Activated naive CD4-positive, alpha-beta T cell treated with anti-CD3 and anti-CD28 coated beads for 36 hours (primary cell): ENCODE data around the gene TPP1. TPM values are rescaled to one million over a fixed set of nuclear protein-coding genes. Genes with fewer than 3 reads are reported as not detected.
A peak's percentile ranks its signal among the peaks of the same experiment; 100 is the strongest.

ENCODE experiments used
- CTCF ChIA-PET: fragments of 350-600 bp; sonication (Branson Sonifier 250); formaldehyde crosslinking; loops from one replicate; lab custom pipeline; 2021; ENCODE audit warnings: antibody characterized with exemption; lab: Charles Lee
- DNase-seq: peaks from one replicate; pipeline ENCODE4 v3.0.0-alpha.2; 2020
- H3K27ac Mint-ChIP-seq: one replicate; pipeline ENCODE4 v1.8.0; 2021; ENCODE audit warnings: mild to moderate bottlenecking, mixed read lengths
- H3K27me3 Mint-ChIP-seq: one replicate; pipeline ENCODE4 v1.8.0; 2021; ENCODE audit warnings: low read depth, mixed read lengths
- H3K36me3 Mint-ChIP-seq: one replicate; pipeline ENCODE4 v1.8.0; 2021; ENCODE audit warnings: low read depth, mixed read lengths
- H3K4me1 Mint-ChIP-seq: one replicate; pipeline ENCODE4 v1.8.0; 2021; ENCODE audit warnings: low read depth, mixed read lengths
- H3K4me3 Mint-ChIP-seq: one replicate; pipeline ENCODE4 v1.8.0; 2021; ENCODE audit warnings: mild to moderate bottlenecking, moderate library complexity, mixed read lengths
- H3K9me3 Mint-ChIP-seq: one replicate; pipeline ENCODE4 v1.8.0; 2021; ENCODE audit warnings: mixed read lengths
- intact Hi-C: fragments of 100-400 bp; cut with micrococcal nuclease; formaldehyde crosslinking; loops from one replicate; pipeline ENCODE4 v1.15.1; 2023
- total RNA-seq, 2 experiments: library from RNA; stranded (reverse); gene quantifications; one replicate each; pipeline ENCODE4 v1.2.3, GENCODE V29; 2021

The TPP1 gene
- total RNA-seq = 10 to 100 TPM; 25.7 to 28.5 TPM

- Mint-ChIP-seq H3K9me3 (no peaks in the 10 kb centered on the region), H3K27ac (no peak within 1 kb of the TSS), H3K36me3 (peaks cover 5% of the 10 kb centered on the region), H3K4me1 (peaks cover 3% of the 10 kb centered on the region), H3K27me3 (no peaks in the 10 kb centered on the region), H3K4me3 (no peak within 1 kb of the TSS)
- CTCF ChIA-PET = interaction anchor here (0.6 to 3.0 kb wide), 13 partner anchors 9 to 137 kb away, joined by 3 to 22 read pairs (median 4); partner anchors contain the start of genes ILK, MRPL17 and RRP8
- DNase-seq = peak; percentile 94
- intact Hi-C loops = loop anchor here (1.0 to 2.0 kb wide), 7 partner anchors 8 to 229 kb away; partner anchors contain the start of genes ARFIP2, MRPL17, SMPD1 and TIMM10B
These were observed at the start of gene TPP1 for GRCh38 chr11:6619004-6619745. TPP1 (minus strand) TSS chr11:6619422; CDS start chr11:6619400, 22 bp downstream.

GRCh38 chr11:6667733-6668374 is 48.6 kb upstream of the TPP1 start:
- no peak overlapping the region for H3K4me3 Mint-ChIP-seq
- no peaks in the 10 kb centered on the region for H3K27me3 Mint-ChIP-seq
- DNase-seq = peak; percentile 59
- CTCF ChIA-PET = interaction anchor here (0.6 to 2.5 kb wide), 18 partner anchors 9 to 168 kb away, joined by 3 to 14 read pairs (median 4); partner anchors contain the start of genes ILK, MRPL17 and TAF10
- intact Hi-C loops = loop anchor here (1.0 to 2.0 kb wide), 3 partner anchors 15 to 64 kb away; partner anchors contain the start of genes MRPL17 and TPP1
- peak overlapping the region; percentile 28 for H3K27ac Mint-ChIP-seq
- H3K36me3 Mint-ChIP-seq = no peaks in the 10 kb centered on the region
- peaks cover 63% of the 10 kb centered on the region for H3K4me1 Mint-ChIP-seq
- H3K9me3 Mint-ChIP-seq = no peaks in the 10 kb centered on the region

- intact Hi-C loops = loop anchor here (1.0 to 2.0 kb wide), 2 partner anchors 16 to 47 kb away; partner anchors contain the start of genes MRPL17 and TPP1
These were observed 47.3 kb upstream of the TPP1 start for GRCh38 chr11:6666302-6667183.

GRCh38 chr11:6664551-6664950 is 45.3 kb upstream of the TPP1 start:
- no peaks in the 10 kb centered on the region for H3K36me3 Mint-ChIP-seq
- H3K27ac Mint-ChIP-seq = no peak overlapping the region
- CTCF ChIA-PET = interaction anchor here (1.2 kb wide), 2 partner anchors 10 to 19 kb away, joined by 3 read pairs; partner anchors contain the start of gene MRPL17
- no peaks in the 10 kb centered on the region for H3K9me3 Mint-ChIP-seq
- H3K27me3 Mint-ChIP-seq = no peaks in the 10 kb centered on the region
- intact Hi-C loops = no loop called here
- H3K4me3 Mint-ChIP-seq = no peak overlapping the region
- DNase-seq = no peak
- H3K4me1 Mint-ChIP-seq = peaks cover 31% of the 10 kb centered on the region

More at GRCh38 chr11:6666302-6667183, 47.3 kb upstream of the TPP1 start:
- H3K4me1 Mint-ChIP-seq = peaks cover 50% of the 10 kb centered on the region
- H3K4me3 Mint-ChIP-seq = no peak overlapping the region
- H3K27me3 Mint-ChIP-seq = no peaks in the 10 kb centered on the region
- no peak for DNase-seq
- no peaks in the 10 kb centered on the region for H3K36me3 Mint-ChIP-seq
- CTCF ChIA-PET = interaction anchor here (0.6 to 2.5 kb wide), 10 partner anchors 9 to 267 kb away, joined by 3 to 14 read pairs (median 6); partner anchors contain the start of genes ILK and TAF10
- no peaks in the 10 kb centered on the region for H3K9me3 Mint-ChIP-seq
- no peak overlapping the region for H3K27ac Mint-ChIP-seq

GRCh38 chr11:6663794-6664469 is 44.7 kb upstream of the TPP1 start:
- Mint-ChIP-seq H3K4me1 (peaks cover 31% of the 10 kb centered on the region), H3K27ac (no peak overlapping the region), H3K36me3 (no peaks in the 10 kb centered on the region), H3K27me3 (no peaks in the 10 kb centered on the region), H3K4me3 (no peak overlapping the region), H3K9me3 (no peaks in the 10 kb centered on the region)
- no peak for DNase-seq
- intact Hi-C loops = no loop called here
- CTCF ChIA-PET = interaction anchor here (1.2 kb wide), 1 partner anchor 19 kb away, joined by 3 read pairs; the partner anchor contains the start of gene MRPL17

GRCh38 chr11:6660712-6661111 is 41.5 kb upstream of the TPP1 start:
- CTCF ChIA-PET = no interaction called here
- no peak overlapping the region for H3K27ac Mint-ChIP-seq
- intact Hi-C loops = no loop called here
- H3K27me3 Mint-ChIP-seq = no peaks in the 10 kb centered on the region
- peaks cover 12% of the 10 kb centered on the region for H3K4me1 Mint-ChIP-seq
- H3K4me3 Mint-ChIP-seq = no peak overlapping the region
- no peaks in the 10 kb centered on the region for H3K9me3 Mint-ChIP-seq
- H3K36me3 Mint-ChIP-seq = no peaks in the 10 kb centered on the region
- no peak for DNase-seq

- Mint-ChIP-seq H3K4me1 (peaks cover 8% of the 10 kb centered on the region), H3K27me3 (no peaks in the 10 kb centered on the region), H3K36me3 (no peaks in the 10 kb centered on the region), H3K4me3 (no peak overlapping the region), H3K27ac (no peak overlapping the region), H3K9me3 (no peaks in the 10 kb centered on the region)
- CTCF ChIA-PET = interaction anchor here (0.6 to 1.2 kb wide), 2 partner anchors 9 to 24 kb away, joined by 6 to 7 read pairs; partner anchors contain the start of gene MRPL17
- no peak for DNase-seq
- intact Hi-C loops = no loop called here
These were observed 39.4 kb upstream of the TPP1 start for GRCh38 chr11:6658647-6659046.

GRCh38 chr11:6657346-6657745 is 38.1 kb upstream of the TPP1 start:
- intact Hi-C loops = no loop called here
- Mint-ChIP-seq H3K4me1 (peaks cover 3% of the 10 kb centered on the region), H3K9me3 (no peaks in the 10 kb centered on the region), H3K4me3 (peak overlapping the region; percentile 5), H3K27me3 (no peaks in the 10 kb centered on the region), H3K27ac (no peak overlapping the region), H3K36me3 (no peaks in the 10 kb centered on the region)
- CTCF ChIA-PET = interaction anchor here (1.5 to 1.8 kb wide), 2 partner anchors 10 to 126 kb away, joined by 4 to 5 read pairs; no protein-coding TSS in a partner anchor
- no peak for DNase-seq

GRCh38 chr11:6656936-6657335 is 37.7 kb upstream of the TPP1 start:
- no peak overlapping the region for H3K27ac Mint-ChIP-seq
- no peaks in the 10 kb centered on the region for H3K36me3 Mint-ChIP-seq
- no peaks in the 10 kb centered on the region for H3K27me3 Mint-ChIP-seq
- no peaks in the 10 kb centered on the region for H3K9me3 Mint-ChIP-seq
- intact Hi-C loops = no loop called here
- H3K4me3 Mint-ChIP-seq = peak overlapping the region; percentile 5
- no peak for DNase-seq
- H3K4me1 Mint-ChIP-seq = peaks cover 3% of the 10 kb centered on the region
- CTCF ChIA-PET = interaction anchor here (1.5 to 1.8 kb wide), 2 partner anchors 11 to 126 kb away, joined by 4 to 5 read pairs; no protein-coding TSS in a partner anchor

- Mint-ChIP-seq H3K4me1 (peaks cover 3% of the 10 kb centered on the region), H3K9me3 (no peaks in the 10 kb centered on the region), H3K4me3 (peak overlapping the region; percentile 61), H3K27ac (no peak overlapping the region), H3K27me3 (no peaks in the 10 kb centered on the region), H3K36me3 (no peaks in the 10 kb centered on the region)
- DNase-seq = no peak
- CTCF ChIA-PET = interaction anchor here (1.5 to 1.8 kb wide), 2 partner anchors 11 to 126 kb away, joined by 4 to 5 read pairs; no protein-coding TSS in a partner anchor
- intact Hi-C loops = no loop called here
These were observed 37.3 kb upstream of the TPP1 start for GRCh38 chr11:6656584-6656915.
